ENCODE data around the gene CCR8.

CCR8 gene

GRCh38 chr3:39291903-39292329, 37.6 kb upstream of the CCR8 start:
- DNase-seq (ENCODE audit: low read depth) = no peak
- peak; percentile 97 for TF ChIP-seq CTCF (IDR thresholded peaks at IDR 0.05; ENCODE audit: low read depth, low read length, missing control alignments)
- H3K4me3 ChIP-seq (ENCODE audit: low read depth, low read length) = no peak overlapping the region

- no peak for TF ChIP-seq CTCF (IDR thresholded peaks at IDR 0.05; ENCODE audit: low read depth, low read length, missing control alignments)
- no peak for DNase-seq (ENCODE audit: low read depth)
Observed at GRCh38 chr3:39292961-39293360, 36.5 kb upstream of the CCR8 start.

GRCh38 chr3:39294446-39295183, 34.9 kb upstream of the CCR8 start:
- TF ChIP-seq CTCF (IDR thresholded peaks at IDR 0.05; ENCODE audit: low read depth, low read length, missing control alignments) = no peak
- DNase-seq (ENCODE audit: low read depth) = no peak
- no peak overlapping the region for H3K4me3 ChIP-seq (ENCODE audit: low read depth, low read length)

More at GRCh38 chr3:39292961-39293360, 36.5 kb upstream of the CCR8 start:
- no peak overlapping the region for H3K4me3 ChIP-seq (ENCODE audit: low read depth, low read length)

GRCh38 chr3:39295184-39295775, 34.2 kb upstream of the CCR8 start:
- DNase-seq (ENCODE audit: low read depth) = peak; percentile 54
- H3K4me3 ChIP-seq (ENCODE audit: low read depth, low read length) = no peak overlapping the region
- TF ChIP-seq CTCF (IDR thresholded peaks at IDR 0.05; ENCODE audit: low read depth, low read length, missing control alignments) = no peak

GRCh38 chr3:39296197-39297077, 33.1 kb upstream of the CCR8 start:
- no peak overlapping the region for H3K4me3 ChIP-seq (ENCODE audit: low read depth, low read length)
- DNase-seq (ENCODE audit: low read depth) = no peak
- no peak for TF ChIP-seq CTCF (IDR thresholded peaks at IDR 0.05; ENCODE audit: low read depth, low read length, missing control alignments)

GRCh38 chr3:39299279-39299678, 30.2 kb upstream of the CCR8 start:
- no peak for TF ChIP-seq CTCF (IDR thresholded peaks at IDR 0.05; ENCODE audit: low read depth, low read length, missing control alignments)
- DNase-seq (ENCODE audit: low read depth) = no peak
- H3K4me3 ChIP-seq (ENCODE audit: low read depth, low read length) = no peak overlapping the region

All from GM12864 (cell line).